Right hindlimb (tissue), 1 donor: Measurements from ENCODE around the gene MCC.
"Not testable (repeated sequence)": the region's sequence is repeated elsewhere in the genome, so short reads cannot be mapped to it uniquely, and the experiment has no call there.

ENCODE experiments used
- DNase-seq: peaks from one replicate; pipeline ENCODE4 v3.0.0-alpha.2; 2018

Gene MCC

GRCh38 chr5:113489299-113489698 is 1.0 kb upstream of the MCC start:
- DNase-seq = peak; percentile 31

GRCh38 chr5:113488645-113489184 is 462 bp upstream of the MCC start:
- DNase-seq = no peak

GRCh38 chr5:113487416-113487780 is 855 bp downstream of the MCC start:
- DNase-seq = no peak

GRCh38 chr5:113480243-113480642 is 8.0 kb downstream of the MCC start:
- DNase-seq = no peak

GRCh38 chr5:113478691-113479090 is 9.6 kb downstream of the MCC start:
- no peak for DNase-seq

DNA sequence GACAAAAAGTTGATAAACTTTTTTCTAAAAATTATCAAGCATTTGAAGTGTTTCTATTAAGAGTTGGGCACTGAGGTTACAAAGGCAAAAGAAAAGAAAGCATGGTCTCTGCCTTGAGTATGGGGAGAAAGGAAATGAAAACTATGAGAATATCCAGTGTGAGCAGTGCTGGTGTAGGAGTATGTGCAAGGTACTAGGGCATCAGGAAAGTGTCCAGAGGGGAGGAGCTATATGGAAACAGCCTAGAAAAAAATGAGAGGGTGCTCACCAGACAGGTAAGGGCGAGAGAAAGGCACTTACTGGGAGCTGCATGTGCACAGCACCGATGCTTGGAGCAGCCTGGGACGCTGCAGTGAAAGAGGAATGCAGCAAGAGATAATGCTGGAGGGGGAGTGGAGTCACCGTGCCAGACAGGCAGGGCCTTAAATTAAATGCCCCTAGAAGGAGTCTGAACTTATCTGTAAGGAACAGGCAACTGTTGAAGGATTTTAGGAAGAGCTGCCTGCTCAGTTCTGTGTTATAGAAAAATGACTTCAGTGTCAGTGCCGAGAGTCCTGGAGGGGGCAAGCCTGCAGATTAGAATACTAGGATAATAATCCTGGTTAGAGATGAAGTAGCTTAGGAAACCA is 14.0 kb downstream of the MCC start:
- DNase-seq = no peak

DNA sequence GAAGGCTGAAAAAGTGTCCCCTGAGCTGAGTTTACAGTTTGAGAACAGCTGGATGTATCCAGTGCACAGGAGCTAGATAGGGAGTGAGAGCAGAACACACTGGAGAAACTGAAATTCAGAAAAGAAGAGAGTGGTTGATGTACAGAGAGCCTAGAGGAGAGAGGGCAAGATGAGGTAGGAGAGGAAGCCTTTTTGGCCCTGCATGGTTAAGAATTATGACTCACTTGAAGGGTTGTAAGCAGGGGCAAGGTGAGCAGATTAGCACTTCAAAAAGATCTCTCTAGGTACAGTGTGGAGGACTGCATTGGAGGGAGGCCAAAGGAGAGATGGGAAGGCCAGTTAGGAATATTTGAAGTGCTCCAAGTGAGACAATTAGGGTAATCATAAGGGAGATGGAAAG is 25.2 kb downstream of the MCC start:
- DNase-seq = no peak

DNA sequence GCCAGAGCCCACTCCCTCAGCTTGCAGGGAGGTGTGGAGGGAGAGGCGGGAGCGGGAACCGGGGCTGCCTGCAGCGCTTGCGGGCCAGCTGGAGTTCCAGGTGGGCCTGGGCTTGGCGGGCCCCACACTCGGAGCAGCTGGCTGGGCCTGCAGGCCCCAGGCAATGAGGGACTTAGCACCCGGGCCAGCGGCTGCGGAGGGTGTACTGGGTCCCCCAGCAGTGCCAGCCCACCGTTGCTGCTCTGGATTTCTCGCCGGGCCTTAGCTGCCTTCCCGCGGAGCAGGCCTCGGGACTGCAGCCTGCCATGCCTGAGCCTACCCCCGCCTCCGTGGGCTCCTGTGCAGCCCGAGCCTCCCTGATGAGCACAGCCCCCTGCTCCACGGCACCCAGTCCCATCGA is 31.1 kb downstream of the MCC start:
- DNase-seq = not testable (repeated sequence)

DNA sequence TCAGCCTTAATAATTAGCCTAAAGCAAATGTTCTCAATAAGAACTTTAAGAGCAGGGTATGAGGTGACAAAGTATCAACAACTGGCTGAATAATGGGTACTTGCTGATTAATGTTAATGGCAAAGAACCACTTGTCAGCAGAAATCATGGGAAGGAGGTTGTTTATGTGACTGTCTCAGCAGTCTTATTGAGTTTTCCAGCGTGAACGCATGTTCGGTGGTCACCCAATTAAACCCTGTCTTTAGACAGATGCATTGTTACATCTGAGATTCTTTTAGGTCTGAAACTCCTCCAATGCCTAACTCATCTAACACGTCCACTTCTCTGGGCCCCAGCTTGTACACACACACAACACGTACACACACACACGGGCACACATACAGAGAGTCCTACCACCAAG is 35.3 kb downstream of the MCC start:
- no peak for DNase-seq

GRCh38 chr5:113451797-113452196 is 36.5 kb downstream of the MCC start:
- DNase-seq = no peak

DNA sequence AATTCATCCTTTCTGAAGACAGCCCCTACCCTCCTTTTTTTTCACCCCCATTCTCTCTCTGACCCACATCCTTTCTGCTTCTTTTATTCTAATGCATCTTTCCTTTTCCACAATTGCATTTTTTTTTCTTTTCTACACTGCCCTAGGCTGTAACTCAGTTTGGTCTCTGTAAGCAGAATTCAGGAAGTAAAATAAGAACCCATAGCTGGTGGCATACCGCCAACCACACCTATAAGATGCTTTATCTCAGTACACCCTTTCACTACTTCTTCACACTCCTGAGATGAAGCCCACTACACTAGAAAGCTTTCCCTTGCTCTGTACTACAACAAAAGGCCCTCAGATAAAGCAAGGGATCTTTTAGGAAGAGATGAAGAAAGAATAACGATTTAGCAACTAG is 37.3 kb downstream of the MCC start:
- no peak for DNase-seq

- peak; percentile 21 for DNase-seq
These were observed 37.8 kb downstream of the MCC start for GRCh38 chr5:113450462-113450861.

DNA sequence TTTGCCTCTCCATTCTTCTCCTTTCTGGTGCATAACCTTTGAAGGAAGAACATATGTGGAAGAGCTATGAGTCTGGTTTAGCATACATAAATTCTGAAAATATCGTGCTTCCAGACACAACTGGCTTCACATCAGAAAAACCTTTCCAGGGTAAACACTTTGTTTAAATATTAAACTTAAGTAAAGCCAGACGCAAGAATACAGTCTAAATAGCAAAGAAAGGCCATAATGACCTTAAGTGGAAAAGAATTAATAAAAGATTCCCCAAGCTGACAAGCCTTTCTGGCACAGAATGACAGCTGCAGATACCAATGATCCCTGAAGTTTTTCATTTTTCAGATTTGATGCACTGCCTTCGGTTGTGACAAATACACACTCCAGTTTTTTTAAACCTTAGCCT is 40.0 kb downstream of the MCC start:
- no peak for DNase-seq

DNA sequence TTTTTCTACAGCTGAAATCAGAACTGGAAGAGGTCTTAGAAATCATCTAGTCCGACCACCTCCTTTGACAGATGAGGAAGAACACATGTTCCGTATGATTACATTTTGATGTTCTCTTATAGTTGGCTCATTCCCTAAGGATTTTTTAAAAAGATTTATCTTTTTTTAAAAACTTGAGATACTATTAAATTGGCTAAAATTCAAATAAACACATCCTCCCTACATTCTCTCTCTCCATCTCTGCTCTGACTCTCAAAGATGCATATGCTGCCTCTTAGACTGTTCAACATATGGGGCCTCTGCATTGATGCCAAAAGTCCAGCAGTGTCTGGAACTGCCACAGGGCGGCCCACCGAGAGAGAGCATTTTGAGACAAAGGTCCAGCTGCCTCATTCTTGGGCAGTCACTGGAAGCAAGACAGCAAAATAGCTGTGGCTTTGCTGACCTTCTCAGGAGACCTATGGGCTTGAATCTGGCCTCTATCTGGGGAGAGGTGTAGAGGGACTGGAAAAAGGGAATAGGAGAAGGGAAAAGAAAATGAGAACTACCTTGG is 40.7 kb downstream of the MCC start:
- DNase-seq = peak; percentile 51

GRCh38 chr5:113446358-113446927 is 41.8 kb downstream of the MCC start:
- no peak for DNase-seq

DNA sequence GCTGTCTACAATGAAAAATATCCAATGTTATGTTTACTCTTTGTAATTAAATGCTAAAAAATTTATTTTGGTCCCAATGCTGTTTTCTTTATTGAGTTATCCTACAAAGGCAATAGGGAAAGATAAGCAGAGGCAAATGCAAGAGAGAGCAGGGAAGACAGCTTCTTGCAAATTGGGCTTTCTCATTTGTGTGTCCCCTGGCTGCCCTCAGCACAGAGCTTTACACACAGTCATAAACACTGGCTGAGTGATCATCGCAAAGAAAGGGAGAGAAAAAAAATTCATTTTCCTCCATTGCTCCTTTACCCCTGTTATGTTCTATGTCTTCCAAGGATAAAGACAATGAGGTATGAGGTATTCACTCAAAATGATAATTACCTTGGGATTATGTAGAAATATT is 51.1 kb downstream of the MCC start:
- peak; percentile 33 for DNase-seq

- DNase-seq = peak; percentile 31
These were observed 52.7 kb downstream of the MCC start for GRCh38 chr5:113435575-113435974.

- DNase-seq = no peak
These were observed 53.4 kb downstream of the MCC start, which contains the start of gene TSSK1B for GRCh38 chr5:113434889-113435288. Gene TSSK1B, minus strand, starts transcription at chr5:113434989. Its CDS starts 150 bp downstream, at chr5:113434839.

DNA sequence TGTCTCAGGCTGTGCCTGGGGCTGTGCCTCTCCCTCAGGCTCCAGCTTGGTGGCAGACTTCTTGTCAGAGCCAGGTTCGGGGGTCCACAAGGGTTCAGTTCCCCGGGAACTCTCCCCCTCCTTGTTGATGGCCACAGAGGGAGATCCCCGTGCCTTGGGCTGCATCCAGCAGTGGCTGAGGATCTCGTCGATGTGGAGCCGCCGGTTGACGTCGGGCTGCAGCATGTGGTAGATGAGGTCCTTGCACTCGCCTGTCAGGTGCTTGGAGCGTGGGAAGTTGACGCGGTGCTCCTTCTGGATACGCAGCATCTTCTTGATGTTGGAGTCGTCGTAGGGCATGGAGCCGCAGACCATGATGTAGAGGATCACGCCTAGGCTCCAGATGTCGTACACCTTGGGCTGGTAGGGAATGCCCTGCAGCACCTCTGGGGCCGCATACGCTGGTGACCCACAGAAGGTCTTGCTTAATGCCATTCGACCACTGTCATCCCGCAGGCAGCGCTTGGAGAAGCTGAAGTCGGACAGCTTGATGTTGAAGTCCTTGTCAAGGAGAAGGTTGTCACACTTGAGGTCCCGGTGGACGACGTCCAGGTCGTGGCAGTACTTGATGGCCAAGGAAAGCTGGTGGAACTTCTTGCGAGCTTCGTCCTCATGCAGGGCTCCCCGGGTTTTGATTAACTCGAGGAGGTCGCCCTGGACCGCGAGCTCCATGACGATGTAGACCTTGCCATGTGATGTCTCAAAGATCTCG is 54.2 kb downstream of the MCC start:
- DNase-seq = no peak

DNA sequence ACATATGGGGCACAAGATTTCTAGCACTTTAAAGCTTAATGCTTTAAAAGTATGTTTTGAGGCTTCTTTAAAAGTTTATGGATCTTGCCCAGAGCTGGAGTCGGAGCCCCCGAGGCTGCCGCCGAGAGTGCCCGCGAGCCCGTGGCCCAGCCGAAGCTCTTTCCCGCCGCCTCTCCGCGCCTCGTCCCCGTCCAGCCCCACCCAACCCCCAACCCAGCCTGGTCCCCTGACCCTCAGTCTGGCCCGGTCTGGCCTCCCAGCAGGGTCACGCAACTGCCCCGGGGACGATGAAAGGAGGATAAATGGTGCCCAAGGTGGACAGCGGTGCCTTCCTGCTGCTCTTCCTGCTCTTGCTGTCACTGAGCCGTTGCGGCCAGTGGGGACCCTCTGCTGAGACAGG is 55.2 kb downstream of the MCC start:
- DNase-seq = no peak

- no peak for DNase-seq
These were observed 60.2 kb downstream of the MCC start for GRCh38 chr5:113427871-113428574.

DNA sequence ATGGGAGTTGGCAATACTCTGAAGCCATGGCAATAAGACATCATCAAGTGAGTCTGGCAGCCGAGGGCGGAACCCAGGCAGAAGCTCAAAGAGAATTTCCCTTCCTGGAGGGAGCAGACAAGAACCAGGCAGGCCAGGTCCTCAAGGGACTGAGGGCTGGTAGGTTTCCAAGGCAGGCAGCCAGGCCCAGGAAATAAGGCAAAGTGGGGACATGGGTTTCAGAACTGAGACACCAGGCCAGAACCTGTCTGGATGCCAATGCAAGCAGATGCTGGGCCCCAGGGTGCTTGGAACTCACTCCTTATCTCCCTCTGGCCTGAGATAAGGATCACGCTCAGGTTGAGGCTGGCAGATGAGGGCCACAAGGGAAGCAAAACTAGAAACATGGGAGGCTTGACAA is 62.3 kb downstream of the MCC start:
- DNase-seq = no peak

GRCh38 chr5:113421693-113422092 is 66.6 kb downstream of the MCC start:
- no peak for DNase-seq
